ENCODE data around the gene GJC3. TPM values are rescaled to one million over a fixed set of nuclear protein-coding genes. Genes with fewer than 3 reads are reported as not detected.

Gene GJC3
- total and polyA plus RNA-seq, 9 of the 15 experiments (the other 6 are each of a cell fraction or from before 2014, with no cell fraction given): 0.10 to 0.45 (median 0.28) TPM; not detected in 1

DNA sequence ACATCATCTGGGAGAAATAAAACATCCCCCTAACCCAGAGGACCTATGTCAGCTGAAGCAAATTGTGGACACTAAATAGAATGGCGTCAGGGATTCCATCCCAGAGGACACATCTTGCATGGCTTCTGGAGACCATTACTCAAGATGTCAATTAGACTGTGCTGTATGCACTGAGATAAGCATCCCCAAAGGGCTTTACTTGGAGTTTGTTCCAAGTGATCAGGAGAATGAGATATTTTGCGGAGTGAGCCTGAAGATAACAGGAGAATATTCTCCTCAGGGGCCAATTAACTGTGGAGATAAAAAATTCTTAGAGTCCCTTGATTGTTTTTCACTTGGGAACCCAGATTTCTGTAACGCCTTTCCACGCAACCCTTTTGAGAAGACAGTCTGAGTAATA is 48.0 kb downstream of the GJC3 start (continued):
- TF ChIP-seq, protein P1, sequence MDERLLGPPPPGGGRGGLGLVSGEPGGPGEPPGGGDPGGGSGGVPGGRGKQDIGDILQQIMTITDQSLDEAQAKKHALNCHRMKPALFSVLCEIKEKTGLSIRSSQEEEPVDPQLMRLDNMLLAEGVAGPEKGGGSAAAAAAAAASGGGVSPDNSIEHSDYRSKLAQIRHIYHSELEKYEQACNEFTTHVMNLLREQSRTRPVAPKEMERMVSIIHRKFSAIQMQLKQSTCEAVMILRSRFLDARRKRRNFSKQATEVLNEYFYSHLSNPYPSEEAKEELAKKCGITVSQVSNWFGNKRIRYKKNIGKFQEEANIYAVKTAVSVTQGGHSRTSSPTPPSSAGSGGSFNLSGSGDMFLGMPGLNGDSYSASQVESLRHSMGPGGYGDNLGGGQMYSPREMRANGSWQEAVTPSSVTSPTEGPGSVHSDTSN (CRISPR knock-in tag; IDR thresholded peaks at IDR 0.05; ENCODE audit: low read depth): no peak
- TF ChIP-seq, protein P1 (tag; conservative IDR thresholded peaks at IDR 0.05; ENCODE audit: low read depth): peak; percentile 90
- TF ChIP-seq TAF15 (IDR thresholded peaks at IDR 0.05; ENCODE audit: low read depth, low read length) (no peak), BRF1 (IDR thresholded peaks at IDR 0.05; ENCODE audit: borderline replicate concordance, extremely low read depth, insufficient read length) (no peak), TEAD4 (IDR thresholded peaks at IDR 0.05; ENCODE audit: low read length) (peak; percentile 86), TEAD4 (CRISPR knock-in tag; IDR thresholded peaks at IDR 0.05; ENCODE audit: borderline replicate concordance) (no peak), SETDB1 (IDR thresholded peaks at IDR 0.05; ENCODE audit: low read length) (no peak), RBM15 (IDR thresholded peaks at IDR 0.05; ENCODE audit: insufficient read depth, low read length) (no peak), NCOA6 (IDR thresholded peaks at IDR 0.05) (no peak), SMARCA4 (IDR thresholded peaks at IDR 0.05) (peak; percentile 69), XRCC4 (IDR thresholded peaks at IDR 0.05; ENCODE audit: extremely low read depth, insufficient read depth, insufficient read length) (no peak), MEIS2 (IDR thresholded peaks at IDR 0.05; ENCODE audit: partially characterized antibody) (peak; percentile 97), CXXC5 (CRISPR knock-in tag; IDR thresholded peaks at IDR 0.05) (peak; percentile 40; the same call in 1 of the 2 replicates), ATF7 (IDR thresholded peaks at IDR 0.05) (peak; percentile 59; the same call in 1 of the 2 replicates), ARID1B (IDR thresholded peaks at IDR 0.05) (peak; percentile 89), ZNF695 (CRISPR knock-in tag; IDR thresholded peaks at IDR 0.05) (no peak), NFRKB (IDR thresholded peaks at IDR 0.05; ENCODE audit: low read depth) (no peak), ARNT (IDR thresholded peaks at IDR 0.05) (no peak), HMGN3 (IDR thresholded peaks at IDR 0.05; ENCODE audit: borderline replicate concordance, extremely low read depth, insufficient read length, low read depth, low read length) (no peak), NR2C1 (IDR thresholded peaks at IDR 0.05) (no peak), NR2C1 (tag; IDR thresholded peaks at IDR 0.05) (no peak)
- TF ChIP-seq, protein P2, sequence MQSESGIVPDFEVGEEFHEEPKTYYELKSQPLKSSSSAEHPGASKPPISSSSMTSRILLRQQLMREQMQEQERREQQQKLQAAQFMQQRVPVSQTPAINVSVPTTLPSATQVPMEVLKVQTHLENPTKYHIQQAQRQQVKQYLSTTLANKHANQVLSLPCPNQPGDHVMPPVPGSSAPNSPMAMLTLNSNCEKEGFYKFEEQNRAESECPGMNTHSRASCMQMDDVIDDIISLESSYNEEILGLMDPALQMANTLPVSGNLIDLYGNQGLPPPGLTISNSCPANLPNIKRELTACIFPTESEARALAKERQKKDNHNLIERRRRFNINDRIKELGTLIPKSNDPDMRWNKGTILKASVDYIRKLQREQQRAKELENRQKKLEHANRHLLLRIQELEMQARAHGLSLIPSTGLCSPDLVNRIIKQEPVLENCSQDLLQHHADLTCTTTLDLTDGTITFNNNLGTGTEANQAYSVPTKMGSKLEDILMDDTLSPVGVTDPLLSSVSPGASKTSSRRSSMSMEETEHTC (IDR thresholded peaks at IDR 0.05): no peak
- TF ChIP-seq, protein P3, sequence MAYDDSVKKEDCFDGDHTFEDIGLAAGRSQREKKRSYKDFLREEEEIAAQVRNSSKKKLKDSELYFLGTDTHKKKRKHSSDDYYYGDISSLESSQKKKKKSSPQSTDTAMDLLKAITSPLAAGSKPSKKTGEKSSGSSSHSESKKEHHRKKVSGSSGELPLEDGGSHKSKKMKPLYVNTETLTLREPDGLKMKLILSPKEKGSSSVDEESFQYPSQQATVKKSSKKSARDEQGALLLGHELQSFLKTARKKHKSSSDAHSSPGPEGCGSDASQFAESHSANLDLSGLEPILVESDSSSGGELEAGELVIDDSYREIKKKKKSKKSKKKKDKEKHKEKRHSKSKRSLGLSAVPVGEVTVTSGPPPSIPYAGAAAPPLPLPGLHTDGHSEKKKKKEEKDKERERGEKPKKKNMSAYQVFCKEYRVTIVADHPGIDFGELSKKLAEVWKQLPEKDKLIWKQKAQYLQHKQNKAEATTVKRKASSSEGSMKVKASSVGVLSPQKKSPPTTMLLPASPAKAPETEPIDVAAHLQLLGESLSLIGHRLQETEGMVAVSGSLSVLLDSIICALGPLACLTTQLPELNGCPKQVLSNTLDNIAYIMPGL (CRISPR knock-in tag; IDR thresholded peaks at IDR 0.05): no peak
- TF ChIP-seq, protein P4, sequence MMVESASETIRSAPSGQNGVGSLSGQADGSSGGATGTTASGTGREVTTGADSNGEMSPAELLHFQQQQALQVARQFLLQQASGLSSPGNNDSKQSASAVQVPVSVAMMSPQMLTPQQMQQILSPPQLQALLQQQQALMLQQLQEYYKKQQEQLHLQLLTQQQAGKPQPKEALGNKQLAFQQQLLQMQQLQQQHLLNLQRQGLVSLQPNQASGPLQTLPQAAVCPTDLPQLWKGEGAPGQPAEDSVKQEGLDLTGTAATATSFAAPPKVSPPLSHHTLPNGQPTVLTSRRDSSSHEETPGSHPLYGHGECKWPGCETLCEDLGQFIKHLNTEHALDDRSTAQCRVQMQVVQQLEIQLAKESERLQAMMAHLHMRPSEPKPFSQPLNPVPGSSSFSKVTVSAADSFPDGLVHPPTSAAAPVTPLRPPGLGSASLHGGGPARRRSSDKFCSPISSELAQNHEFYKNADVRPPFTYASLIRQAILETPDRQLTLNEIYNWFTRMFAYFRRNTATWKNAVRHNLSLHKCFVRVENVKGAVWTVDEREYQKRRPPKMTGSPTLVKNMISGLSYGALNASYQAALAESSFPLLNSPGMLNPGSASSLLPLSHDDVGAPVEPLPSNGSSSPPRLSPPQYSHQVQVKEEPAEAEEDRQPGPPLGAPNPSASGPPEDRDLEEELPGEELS (CRISPR knock-in tag; IDR thresholded peaks at IDR 0.05; ENCODE audit: borderline replicate concordance): no peak

Measured in K562 (cell line).